GM23248 (cell line): ENCODE data around the gene TDRD12.
"Not testable (repeated sequence)": the region's sequence is repeated elsewhere in the genome, so short reads cannot be mapped to it uniquely, and the experiment has no call there.

Source experiments
- EZH2 ChIP-seq: fragments of 200-600 bp; sonication (generic); IDR thresholded peaks from 2 replicates; pipeline ENCODE4 v1.6.1; 2018; ENCODE audit warnings: antibody characterized with exemption, mild to moderate bottlenecking; ENCODE audit not compliant: insufficient read depth, poor library complexity, severe bottlenecking
- EZH2phosphoT487 ChIP-seq: fragments of 200-600 bp; sonication (generic); IDR thresholded peaks from 2 replicates; pipeline ENCODE4 v1.6.1; 2018; ENCODE audit warnings: antibody characterized with exemption, moderate library complexity, mild to moderate bottlenecking, low read depth; ENCODE audit not compliant: insufficient read depth

- TF ChIP-seq EZH2, EZH2phosphoT487: not testable (repeated sequence)
These were observed 45.8 kb downstream of the TDRD12 start for GRCh38 chr19:32765365-32765764.
